ENCODE data around the gene ABCC2.
"Not testable (repeated sequence)": the region's sequence is repeated elsewhere in the genome, so short reads cannot be mapped to it uniquely, and the experiment has no call there.

Gene ABCC2

GRCh38 chr10:99782447-99783286 is at the start of gene ABCC2:
Gene ABCC2 (plus strand): TSS chr10:99782640. CDS start chr10:99782845, 205 bp downstream.
- H3K4me3 ChIP-seq (ENCODE audit: low read depth, low read length), result no peak within 1 kb of the TSS
- no peak for TF ChIP-seq CTCF (IDR thresholded peaks at IDR 0.05; ENCODE audit: borderline replicate concordance, insufficient read depth, low read depth, low read length)

GRCh38 chr10:99733366-99733765 is 49.1 kb upstream of the ABCC2 start:
- TF ChIP-seq CTCF (IDR thresholded peaks at IDR 0.05; ENCODE audit: borderline replicate concordance, insufficient read depth, low read depth, low read length), result no peak
- no peak overlapping the region for H3K4me3 ChIP-seq (ENCODE audit: low read depth, low read length)

- not testable (repeated sequence) for H3K4me3 ChIP-seq (ENCODE audit: low read depth, low read length)
These were observed 48.3 kb upstream of the ABCC2 start for GRCh38 chr10:99734111-99734510.

- no peak for TF ChIP-seq CTCF (IDR thresholded peaks at IDR 0.05; ENCODE audit: borderline replicate concordance, insufficient read depth, low read depth, low read length)
- no peak overlapping the region for H3K4me3 ChIP-seq (ENCODE audit: low read depth, low read length)
These were observed 42.2 kb upstream of the ABCC2 start for GRCh38 chr10:99740260-99740659.

GRCh38 chr10:99740933-99741559 is 41.4 kb upstream of the ABCC2 start:
- no peak for TF ChIP-seq CTCF (IDR thresholded peaks at IDR 0.05; ENCODE audit: borderline replicate concordance, insufficient read depth, low read depth, low read length)
- no peak overlapping the region for H3K4me3 ChIP-seq (ENCODE audit: low read depth, low read length)

GRCh38 chr10:99742254-99742653 is 40.2 kb upstream of the ABCC2 start:
- no peak overlapping the region for H3K4me3 ChIP-seq (ENCODE audit: low read depth, low read length)
- no peak for TF ChIP-seq CTCF (IDR thresholded peaks at IDR 0.05; ENCODE audit: borderline replicate concordance, insufficient read depth, low read depth, low read length)

- TF ChIP-seq CTCF (IDR thresholded peaks at IDR 0.05; ENCODE audit: borderline replicate concordance, insufficient read depth, low read depth, low read length), result no peak
- H3K4me3 ChIP-seq (ENCODE audit: low read depth, low read length), result no peak overlapping the region
These were observed 39.7 kb upstream of the ABCC2 start for GRCh38 chr10:99742701-99743100.

All from GM12875 (cell line).